ENCODE results near the gene CDSN. TPM values are rescaled to one million over a fixed set of nuclear protein-coding genes. Genes with fewer than 3 reads are reported as not detected.

The CDSN gene
- total and polyA plus RNA-seq, 2 experiments from 2014 or later = 0.07 TPM; not detected in 1

GRCh38 chr6:31107052-31107451, 13.2 kb downstream of the CDSN start (continued):
- TF ChIP-seq ZNF462 (CRISPR knock-in tag; IDR thresholded peaks at IDR 0.05) (no peak), CREB1 (CRISPR knock-in tag; IDR thresholded peaks at IDR 0.05; ENCODE audit: low read depth) (no peak), EZH2phosphoT487 (IDR thresholded peaks at IDR 0.05; ENCODE audit: unreplicated experiment) (no peak), ETS1 (IDR thresholded peaks at IDR 0.05) (no peak), JUNB (IDR thresholded peaks at IDR 0.05; ENCODE audit: unreplicated experiment) (no peak)

GRCh38 chr6:31103136-31103535, 17.1 kb downstream of the CDSN start:
- Histone ChIP-seq H3K9me2 (ENCODE audit: insufficient read depth) (no peaks in the 10 kb centered on the region), H3K27ac (ENCODE audit: low read depth) (no peak overlapping the region), H3K4me1 (ENCODE audit: insufficient read depth) (peaks cover 4% of the 10 kb centered on the region; the same call in 1 of the 2 replicates), H3K4me2 (no peak overlapping the region), H4K20me1 (replicated peaks; ENCODE audit: insufficient read depth) (no peaks in the 10 kb centered on the region), H3K4me3 (no peak overlapping the region), H3K27me3 (ENCODE audit: insufficient read depth) (no peaks in the 10 kb centered on the region), H3F3A (replicated peaks; ENCODE audit: low read depth) (0 out of 2 replicates have a peak, but pooled peaks cover 2% of the 10 kb centered on the region), H3K79me2 (replicated peaks; ENCODE audit: insufficient read depth) (no peaks in the 10 kb centered on the region), H3K36me3 (ENCODE audit: insufficient read depth) (no peaks in the 10 kb centered on the region), H2AFZ (no peak overlapping the region)
- ATAC-seq (no peak), DNase-seq (ENCODE audit: low spot score) (no peak)
- no peaks in the 10 kb centered on the region for H3K36me3 Mint-ChIP-seq (ENCODE audit: low read depth)
- TF ChIP-seq ZNF114 (CRISPR knock-in tag; IDR thresholded peaks at IDR 0.05) (no peak), CREB1 (CRISPR knock-in tag; IDR thresholded peaks at IDR 0.05; ENCODE audit: low read depth) (no peak)
- no peak overlapping the region for H3K27ac Mint-ChIP-seq
- H3K27me3 Mint-ChIP-seq (ENCODE audit: insufficient read depth, low read depth, poor library complexity) = peaks cover 5% of the 10 kb centered on the region
- no peak overlapping the region for H3K4me3 Mint-ChIP-seq
- H3K9me3 Mint-ChIP-seq = no peaks in the 10 kb centered on the region
- peaks cover 4% of the 10 kb centered on the region; the same call in 2 of the 3 replicates for H3K4me1 Mint-ChIP-seq
